ENCODE results near the gene KCTD19.

DNA sequence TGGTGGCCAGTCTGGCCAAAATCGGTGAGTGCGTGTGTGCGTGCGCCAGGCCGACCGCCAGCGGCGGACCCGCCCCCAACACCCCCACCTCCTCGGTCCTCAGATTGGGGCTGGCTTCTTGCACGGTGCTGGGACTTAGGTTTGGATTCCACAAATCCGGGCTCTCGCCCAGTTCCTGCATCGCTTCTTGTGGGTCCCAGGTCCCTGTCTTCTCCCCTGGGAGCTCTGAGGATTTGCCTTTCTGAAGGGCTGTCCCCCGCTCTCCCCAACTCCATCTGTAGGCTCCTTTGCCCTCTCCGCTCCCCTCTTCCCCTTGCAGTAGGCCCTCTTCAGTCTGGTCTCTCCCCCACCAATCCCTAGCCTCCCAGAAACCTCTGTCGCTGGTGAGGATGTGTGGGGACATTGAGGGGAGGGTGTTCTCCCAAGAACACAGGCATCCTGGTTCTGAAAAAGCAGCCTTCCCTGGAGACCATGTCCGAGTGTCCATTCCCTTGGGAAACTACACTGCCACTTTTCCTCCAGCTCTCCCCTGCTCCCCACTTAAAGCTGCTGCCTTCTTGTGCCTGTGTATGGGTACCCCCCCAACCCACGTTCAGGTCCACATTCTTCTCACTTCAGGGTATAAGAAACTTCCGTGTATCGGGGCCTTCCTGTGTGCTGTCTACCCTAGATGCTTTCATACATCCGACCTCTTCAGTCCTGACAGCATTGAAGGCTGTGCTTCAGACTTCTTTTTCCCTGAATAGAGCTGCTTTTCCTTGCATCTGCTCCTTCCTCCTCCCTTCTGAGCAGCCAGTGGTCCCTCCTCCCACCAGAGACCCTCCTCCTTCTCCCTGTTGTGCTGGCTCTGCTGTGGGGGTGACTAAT lies 77.1 kb downstream of the KCTD19 start:
- TF ChIP-seq ELF4 (IDR thresholded peaks at IDR 0.05) = no peak
- no peak for TF ChIP-seq BHLHE40 (IDR thresholded peaks at IDR 0.05; ENCODE audit: borderline replicate concordance)
- no peak for TF ChIP-seq FOXM1 (IDR thresholded peaks at IDR 0.05; ENCODE audit: borderline replicate concordance)
- TF ChIP-seq SP1 (IDR thresholded peaks at IDR 0.05) = no peak
- no peak for TF ChIP-seq ARNT (IDR thresholded peaks at IDR 0.05)
- TF ChIP-seq NFRKB (IDR thresholded peaks at IDR 0.05) = no peak
- TF ChIP-seq L3MBTL2 (conservative IDR thresholded peaks at IDR 0.05) = no peak
- TF ChIP-seq SUZ12 (IDR thresholded peaks at IDR 0.05) = no peak
- TF ChIP-seq FOXA1 (IDR thresholded peaks at IDR 0.05) = no peak
- no peak for TF ChIP-seq LEF1 (IDR thresholded peaks at IDR 0.05; ENCODE audit: borderline replicate concordance)

All from HEK293T (cell line).